GM12878 (cell line): ENCODE results near the gene AP2S1.

Source experiments
- EP300 ChIP-seq, 2 experiments: fragments of 150-350 bp in 1 of 2; IDR thresholded peaks; 2 replicates each; pipeline ENCODE4 v1.6.1; 2011 to 2012; ENCODE audit warnings: low read depth in 2 of 2, low read length in 2 of 2, borderline replicate concordance in 1 of 2, improper control_type of control experiment in 1 of 2, inconsistent platforms in 1 of 2; ENCODE audit not compliant: control insufficient read depth in 1 of 2
- POLR2A ChIP-seq: IDR thresholded peaks from 2 replicates; pipeline ENCODE4 v1.6.1; 2011; ENCODE audit warnings: low read depth, mild to moderate bottlenecking, low read length
- RBBP5 ChIP-seq: fragments of 200-600 bp; sonication (generic); conservative IDR thresholded peaks from 2 replicates; pipeline ENCODE4 v1.6.1; 2016
- RCOR1 ChIP-seq: conservative IDR thresholded peaks from 2 replicates; pipeline ENCODE4 v1.6.1; 2012; ENCODE audit warnings: low read depth, low read length, improper control_type of control experiment
- TF ChIP-seq, protein P1 (sequence below): fragments of 450-650 bp; IDR thresholded peaks from 2 replicates; pipeline ENCODE4 v1.6.1; 2018; ENCODE audit warnings: borderline replicate concordance, mild to moderate bottlenecking; ENCODE audit not compliant: partially characterized antibody
- TF ChIP-seq, protein P2 (sequence below), 3 experiments: IDR thresholded peaks in 2 of 3; conservative IDR thresholded peaks in 1 of 3; 2 replicates each; pipeline ENCODE4 v1.5.1; 2011; ENCODE audit warnings: low read depth in 3 of 3, low read length in 3 of 3, mild to moderate bottlenecking in 3 of 3, control low read depth in 2 of 3, moderate library complexity in 2 of 3, inconsistent platforms in 1 of 3, mixed read lengths in 1 of 3; ENCODE audit not compliant: control insufficient read depth in 2 of 3, insufficient read depth in 1 of 3; ENCODE audit errors: extremely low read depth in 1 of 3
- TF ChIP-seq, protein P3 (sequence below): IDR thresholded peaks from 2 replicates; pipeline ENCODE4 v1.6.1; 2011; ENCODE audit warnings: low read depth, mild to moderate bottlenecking, low read length, moderate library complexity, borderline replicate concordance; ENCODE audit errors: extremely low read depth

DNA sequence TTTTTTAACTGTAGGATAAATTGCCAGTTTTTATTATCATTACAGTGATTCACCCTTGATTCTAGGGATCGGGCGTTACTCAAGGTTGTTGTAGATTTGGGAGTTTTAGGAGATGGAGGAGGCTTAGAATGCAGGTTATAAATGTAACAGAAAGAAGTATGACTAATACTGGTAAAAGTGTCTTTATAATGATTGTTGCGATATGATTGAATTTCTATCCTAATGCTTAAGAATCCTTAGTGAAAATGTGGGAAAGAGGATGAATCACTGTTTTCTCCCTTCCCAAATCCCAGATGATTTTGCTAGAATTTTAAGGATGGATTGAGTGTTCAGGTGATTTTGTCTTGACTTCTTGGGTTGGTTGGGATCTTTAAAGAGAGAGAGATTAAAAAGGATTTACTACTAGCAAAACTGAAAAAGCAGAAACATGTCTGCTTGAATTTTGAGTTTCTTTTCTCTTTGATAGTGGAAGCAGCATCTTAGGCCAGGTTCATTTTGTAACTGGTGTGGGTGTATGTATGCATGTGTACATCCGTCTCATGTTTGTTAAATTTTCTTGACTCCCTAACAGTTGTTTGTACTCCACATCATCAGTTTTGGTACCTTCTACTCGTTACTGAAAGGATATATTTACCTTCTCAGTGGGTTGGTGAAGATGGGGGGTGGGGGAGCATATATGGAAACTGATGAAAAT, 36.0 kb upstream of the AP2S1 start:
- TF ChIP-seq, protein P1, sequence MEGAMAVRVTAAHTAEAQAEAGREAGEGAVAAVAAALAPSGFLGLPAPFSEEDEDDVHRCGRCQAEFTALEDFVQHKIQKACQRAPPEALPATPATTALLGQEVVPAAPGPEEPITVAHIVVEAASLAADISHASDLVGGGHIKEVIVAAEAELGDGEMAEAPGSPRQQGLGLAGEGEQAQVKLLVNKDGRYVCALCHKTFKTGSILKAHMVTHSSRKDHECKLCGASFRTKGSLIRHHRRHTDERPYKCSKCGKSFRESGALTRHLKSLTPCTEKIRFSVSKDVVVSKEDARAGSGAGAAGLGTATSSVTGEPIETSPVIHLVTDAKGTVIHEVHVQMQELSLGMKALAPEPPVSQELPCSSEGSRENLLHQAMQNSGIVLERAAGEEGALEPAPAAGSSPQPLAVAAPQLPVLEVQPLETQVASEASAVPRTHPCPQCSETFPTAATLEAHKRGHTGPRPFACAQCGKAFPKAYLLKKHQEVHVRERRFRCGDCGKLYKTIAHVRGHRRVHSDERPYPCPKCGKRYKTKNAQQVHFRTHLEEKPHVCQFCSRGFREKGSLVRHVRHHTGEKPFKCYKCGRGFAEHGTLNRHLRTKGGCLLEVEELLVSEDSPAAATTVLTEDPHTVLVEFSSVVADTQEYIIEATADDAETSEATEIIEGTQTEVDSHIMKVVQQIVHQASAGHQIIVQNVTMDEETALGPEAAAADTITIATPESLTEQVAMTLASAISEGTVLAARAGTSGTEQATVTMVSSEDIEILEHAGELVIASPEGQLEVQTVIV: no peak
- TF ChIP-seq POLR2A (no peak), RCOR1 (no peak), RBBP5 (no peak), EP300 (IDR thresholded peaks at IDR 0.05; ENCODE audit: borderline replicate concordance in 1 of 2, control insufficient read depth in 1 of 2, low read depth in 2 of 2, low read length in 2 of 2) (no peak)
- TF ChIP-seq, protein P2, sequence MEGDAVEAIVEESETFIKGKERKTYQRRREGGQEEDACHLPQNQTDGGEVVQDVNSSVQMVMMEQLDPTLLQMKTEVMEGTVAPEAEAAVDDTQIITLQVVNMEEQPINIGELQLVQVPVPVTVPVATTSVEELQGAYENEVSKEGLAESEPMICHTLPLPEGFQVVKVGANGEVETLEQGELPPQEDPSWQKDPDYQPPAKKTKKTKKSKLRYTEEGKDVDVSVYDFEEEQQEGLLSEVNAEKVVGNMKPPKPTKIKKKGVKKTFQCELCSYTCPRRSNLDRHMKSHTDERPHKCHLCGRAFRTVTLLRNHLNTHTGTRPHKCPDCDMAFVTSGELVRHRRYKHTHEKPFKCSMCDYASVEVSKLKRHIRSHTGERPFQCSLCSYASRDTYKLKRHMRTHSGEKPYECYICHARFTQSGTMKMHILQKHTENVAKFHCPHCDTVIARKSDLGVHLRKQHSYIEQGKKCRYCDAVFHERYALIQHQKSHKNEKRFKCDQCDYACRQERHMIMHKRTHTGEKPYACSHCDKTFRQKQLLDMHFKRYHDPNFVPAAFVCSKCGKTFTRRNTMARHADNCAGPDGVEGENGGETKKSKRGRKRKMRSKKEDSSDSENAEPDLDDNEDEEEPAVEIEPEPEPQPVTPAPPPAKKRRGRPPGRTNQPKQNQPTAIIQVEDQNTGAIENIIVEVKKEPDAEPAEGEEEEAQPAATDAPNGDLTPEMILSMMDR (IDR thresholded peaks at IDR 0.05 in 2 of 3, conservative IDR thresholded peaks at IDR 0.05 in 1 of 3; ENCODE audit: control insufficient read depth in 2 of 3, extremely low read depth in 1 of 3, insufficient read depth in 1 of 3, low read depth in 3 of 3, low read length in 3 of 3): no peak
- TF ChIP-seq, protein P3, sequence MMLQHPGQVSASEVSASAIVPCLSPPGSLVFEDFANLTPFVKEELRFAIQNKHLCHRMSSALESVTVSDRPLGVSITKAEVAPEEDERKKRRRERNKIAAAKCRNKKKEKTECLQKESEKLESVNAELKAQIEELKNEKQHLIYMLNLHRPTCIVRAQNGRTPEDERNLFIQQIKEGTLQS: no peak
